Common myeloid progenitor, CD34-positive (primary cell): ENCODE results near the gene PPP4R3A.
A peak's percentile ranks its signal among the peaks of the same experiment; 100 is the strongest.
"Not testable (repeated sequence)": the region's sequence is repeated elsewhere in the genome, so short reads cannot be mapped to it uniquely, and the experiment has no call there.

Experiments
- CTCF ChIA-PET: fragments of 350-600 bp; sonication (Branson Sonifier 250); formaldehyde crosslinking; loops from one replicate; lab custom pipeline; 2021; ENCODE audit warnings: antibody characterized with exemption; lab: Charles Lee
- POLR2A ChIA-PET: fragments of 350-600 bp; sonication (Branson Sonifier 250); formaldehyde crosslinking; loops from one replicate; lab custom pipeline; 2021; ENCODE audit warnings: antibody characterized with exemption; lab: Charles Lee
- DNase-seq, 3 donors: peaks; one replicate each; pipeline versions ENCODE4 v3.0.0 to v3.0.0-alpha.2; 2013
- H3K27ac ChIP-seq, 2 experiments: 1 replicate in 1 of 2; 2 replicates in 1 of 2; pipeline ENCODE4 v1.7.0; 2013; ENCODE audit warnings: inconsistent platforms in 2 of 2, low read length in 2 of 2, mild to moderate bottlenecking in 2 of 2, low read depth in 1 of 2, moderate library complexity in 1 of 2; ENCODE audit not compliant: severe bottlenecking in 2 of 2, insufficient read depth in 1 of 2, poor library complexity in 1 of 2
- H3K27me3 ChIP-seq, 5 experiments: replicated peaks in 2 of 5; 1 replicate in 3 of 5; 2 replicates in 2 of 5; pipeline versions ENCODE4 v1.6.1 to v1.7.0; 2013; ENCODE audit warnings: low read length in 4 of 5, mild to moderate bottlenecking in 2 of 5, moderate library complexity in 2 of 5, inconsistent platforms in 1 of 5; ENCODE audit not compliant: insufficient read depth in 5 of 5, control insufficient read depth in 4 of 5
- H3K36me3 ChIP-seq, 4 experiments: 1 replicate in 2 of 4; 2 replicates in 2 of 4; pipeline versions ENCODE4 v1.6.1 to v1.7.0; 2013; ENCODE audit warnings: low read length in 3 of 4, control low read depth in 1 of 4, mild to moderate bottlenecking in 1 of 4; ENCODE audit not compliant: control insufficient read depth in 4 of 4, insufficient read depth in 4 of 4
- H3K4me1 ChIP-seq, 4 experiments: 1 replicate in 3 of 4; 2 replicates in 1 of 4; pipeline versions ENCODE4 v1.6.1 to v1.7.1; 2013; ENCODE audit warnings: low read length in 3 of 4, mild to moderate bottlenecking in 3 of 4, control low read depth in 1 of 4, inconsistent platforms in 1 of 4, moderate library complexity in 1 of 4; ENCODE audit not compliant: control insufficient read depth in 4 of 4, insufficient read depth in 4 of 4; ENCODE audit errors: control extremely low read depth in 1 of 4
- H3K4me3 ChIP-seq, 7 experiments: 1 replicate in 4 of 7; 2 replicates in 3 of 7; pipeline versions ENCODE4 v1.5.1 to v1.7.0; 2013; ENCODE audit warnings: mild to moderate bottlenecking in 7 of 7, low read length in 6 of 7, moderate library complexity in 6 of 7, inconsistent platforms in 2 of 7, low read depth in 2 of 7, control low read depth in 1 of 7; ENCODE audit not compliant: insufficient read depth in 4 of 7, control insufficient read depth in 1 of 7; ENCODE audit errors: extremely low read depth in 1 of 7
- H3K9me3 ChIP-seq, 5 experiments: 1 replicate in 4 of 5; 2 replicates in 1 of 5; pipeline versions ENCODE4 v1.6.1 to v1.7.1; 2013; ENCODE audit warnings: low read length in 4 of 5, mild to moderate bottlenecking in 2 of 5, inconsistent platforms in 1 of 5, low read depth in 1 of 5, moderate library complexity in 1 of 5; ENCODE audit not compliant: control insufficient read depth in 4 of 5, insufficient read depth in 2 of 5; ENCODE audit errors: control extremely low read depth in 1 of 5
- WGBS: methylation state at CpG from one replicate; pipeline ENCODE4 v1.1.5; 2013; ENCODE audit not compliant: insufficient coverage; 5-methylcytosine and 5-hydroxymethylcytosine counted together

Gene PPP4R3A

GRCh38 chr14:91506226-91506625, 3.9 kb downstream of the PPP4R3A start:
- 100% methylated on average over 2 of the region's 4 CpGs for WGBS
- no peaks in the 10 kb centered on the region for H3K9me3 ChIP-seq
- ChIA-PET POLR2A (no interaction called here), CTCF (interaction anchor here (0.9 kb wide), 1 partner anchor 11 kb away, joined by 3 read pairs; no protein-coding TSS in a partner anchor)
- H3K27me3 ChIP-seq, result no peaks in the 10 kb centered on the region
- H3K4me3 ChIP-seq, result no peak overlapping the region
- peaks cover 3 to 36% (median 22%) of the 10 kb centered on the region in 4 experiments for H3K36me3 ChIP-seq
- H3K4me1 ChIP-seq, result peaks cover 12 to 26% (median 15%) of the 10 kb centered on the region in 4 experiments
- no peak overlapping the region for H3K27ac ChIP-seq
- no peak for DNase-seq

GRCh38 chr14:91503000-91503504, 7.1 kb downstream of the PPP4R3A start:
- 100% methylated on average over 2 of the region's 4 CpGs for WGBS
- Histone ChIP-seq H3K4me3 (no peak overlapping the region), H3K9me3 (no peaks in the 10 kb centered on the region), H3K4me1 (peaks cover 5 to 13% (median 9%) of the 10 kb centered on the region in 4 experiments), H3K27me3 (no peaks in the 10 kb centered on the region), H3K27ac (peak overlapping the region in 1 of 2 experiments; percentile 47), H3K36me3 (peaks cover 4 to 43% (median 27%) of the 10 kb centered on the region in 4 experiments)
- DNase-seq, result no peak
- CTCF ChIA-PET, result interaction anchor here (1.2 kb wide), 1 partner anchor 13 kb away, joined by 3 read pairs; no protein-coding TSS in a partner anchor
- POLR2A ChIA-PET, result no interaction called here

- WGBS, result 96% methylated on average over 9 of the region's 11 CpGs
- CTCF ChIA-PET, result interaction anchor here (0.8 to 1.3 kb wide), 4 partner anchors 8 to 27 kb away, joined by 3 to 6 read pairs (median 3); partner anchors contain the start of gene PPP4R3A
- peaks cover 1 to 12% (median 8%) of the 10 kb centered on the region in 4 experiments for H3K4me1 ChIP-seq
Measured at GRCh38 chr14:91501951-91502930, 7.9 kb downstream of the PPP4R3A start.

GRCh38 chr14:91501348-91501747, 8.8 kb downstream of the PPP4R3A start:
- no peaks in the 10 kb centered on the region for H3K9me3 ChIP-seq
- ChIA-PET CTCF (interaction anchor here (1.0 to 1.3 kb wide), 2 partner anchors 8 to 13 kb away, joined by 3 read pairs; partner anchors contain the start of gene PPP4R3A), POLR2A (no interaction called here)
- WGBS, result 100% methylated on average over 1 of the region's 3 CpGs
- no peak for DNase-seq
- H3K4me3 ChIP-seq, result no peak overlapping the region
- peaks cover 9 to 40% (median 23%) of the 10 kb centered on the region in 4 experiments for H3K36me3 ChIP-seq
- peaks cover 7 to 17% (median 11%) of the 10 kb centered on the region in 4 experiments for H3K4me1 ChIP-seq
- no peaks in the 10 kb centered on the region for H3K27me3 ChIP-seq
- peak overlapping the region in 1 of 2 experiments; percentile 45 for H3K27ac ChIP-seq

More at GRCh38 chr14:91501951-91502930, 7.9 kb downstream of the PPP4R3A start:
- no peak for DNase-seq
- Histone ChIP-seq H3K27me3 (no peaks in the 10 kb centered on the region), H3K9me3 (no peaks in the 10 kb centered on the region), H3K4me3 (no peak overlapping the region), H3K36me3 (peaks cover 5 to 43% (median 26%) of the 10 kb centered on the region in 4 experiments), H3K27ac (peak overlapping the region; percentile 19 to 47)
- POLR2A ChIA-PET, result no interaction called here

GRCh38 chr14:91496790-91497189, 13.3 kb downstream of the PPP4R3A start:
- WGBS, result no CpG with 5 or more reads among the region's 1 CpG
- ChIA-PET CTCF (no interaction called here), POLR2A (no interaction called here)
- H3K4me1 ChIP-seq, result peaks cover 17 to 30% (median 24%) of the 10 kb centered on the region in 4 experiments
- H3K27ac ChIP-seq, result peak overlapping the region; percentile 18 to 60
- H3K9me3 ChIP-seq, result no peaks in the 10 kb centered on the region
- H3K27me3 ChIP-seq, result no peaks in the 10 kb centered on the region
- peaks cover 5 to 14% (median 9%) of the 10 kb centered on the region in 4 experiments for H3K36me3 ChIP-seq
- DNase-seq, result no peak
- H3K4me3 ChIP-seq, result no peak overlapping the region

- ChIA-PET POLR2A (interaction anchor here (0.9 kb wide), 1 partner anchor 15 kb away, joined by 3 read pairs; no protein-coding TSS in a partner anchor), CTCF (interaction anchor here (1.0 to 2.1 kb wide), 2 partner anchors 10 to 12 kb away, joined by 3 to 6 read pairs; no protein-coding TSS in a partner anchor)
- DNase-seq, H3K9me3 ChIP-seq, H3K27me3 ChIP-seq, H3K4me3 ChIP-seq, H3K27ac ChIP-seq: not testable (repeated sequence)
- peaks cover 10 to 13% (median 10%) of the 10 kb centered on the region in 4 experiments for H3K36me3 ChIP-seq
- peaks cover 17 to 30% (median 24%) of the 10 kb centered on the region in 4 experiments for H3K4me1 ChIP-seq
- 70% methylated on average over 2 of the region's 8 CpGs for WGBS
Measured at GRCh38 chr14:91494392-91495065, 15.6 kb downstream of the PPP4R3A start.
